Cardiac muscle cell (in vitro differentiated cells and primary cell): Measurements from ENCODE around the gene WDR43. TPM values are rescaled to one million over a fixed set of nuclear protein-coding genes. Genes with fewer than 3 reads are reported as not detected.

ENCODE experiments used
- DNase-seq, 2 donors: peaks; one replicate each; pipeline versions ENCODE4 v3.0.0 to v3.0.0-alpha.2; 2010 to 2017; ENCODE audit warnings: low read depth in 1 of 2, low spot score in 1 of 2
- H3K27ac ChIP-seq: fragments of 200-600 bp; sonication (generic); 2 replicates; pipeline ENCODE4 v1.5.1; 2016
- H3K27me3 ChIP-seq: fragments of 200-600 bp; sonication (generic); 2 replicates; pipeline ENCODE4 v1.6.0; 2016; ENCODE audit warnings: control low read depth
- H3K36me3 ChIP-seq: fragments of 200-600 bp; sonication (generic); 2 replicates; pipeline ENCODE4 v1.5.1; 2016; ENCODE audit warnings: control low read depth
- H3K4me1 ChIP-seq: fragments of 200-600 bp; sonication (generic); 2 replicates; pipeline ENCODE4 v1.8.1; 2017; ENCODE audit warnings: low read depth, mild to moderate bottlenecking, mixed run types
- H3K4me3 ChIP-seq: fragments of 200-600 bp; sonication (generic); 2 replicates; pipeline ENCODE4 v1.5.1; 2016; ENCODE audit warnings: mild to moderate bottlenecking
- H3K9me3 ChIP-seq: fragments of 200-600 bp; sonication (generic); 2 replicates; pipeline ENCODE4 v1.5.1; 2017; ENCODE audit warnings: low read depth, mild to moderate bottlenecking, control low read depth
- CTCF ChIP-seq: IDR thresholded peaks from 2 replicates; pipeline ENCODE4 v1.5.1; 2012; ENCODE audit warnings: low read depth, mild to moderate bottlenecking, low read length
- polyA plus RNA-seq: library from polyadenylated mRNA; unstranded; fragments of >200 nt; fragmentation: Nextera tagmentation; extraction: Ambion mirVana; gene quantifications from 2 replicates; pipeline ENCODE4 v1.2.1, GENCODE V29; 2016
- total RNA-seq: library from RNA; depleted of rRNA; stranded (reverse); fragments of >200 nt; gene quantifications from 2 replicates; pipeline ENCODE4 v1.2.3, GENCODE V29; 2016

The WDR43 gene
- total and polyA plus RNA-seq, 2 experiments from 2014 or later = 16.9 to 34.1 TPM

- Histone ChIP-seq H3K4me1 (no peaks in the 10 kb centered on the region), H3K27me3 (no peaks in the 10 kb centered on the region), H3K36me3 (peaks cover 32% of the 10 kb centered on the region), H3K27ac (no peak overlapping the region), H3K9me3 (no peaks in the 10 kb centered on the region), H3K4me3 (no peak overlapping the region)
- TF ChIP-seq CTCF = no peak
- no peak for DNase-seq
Observed at GRCh38 chr2:28948160-28948559, 53.7 kb downstream of the WDR43 start.

- Histone ChIP-seq H3K9me3 (no peaks in the 10 kb centered on the region), H3K27me3 (no peaks in the 10 kb centered on the region), H3K27ac (no peak overlapping the region), H3K36me3 (peaks cover 23% of the 10 kb centered on the region), H3K4me3 (no peak overlapping the region), H3K4me1 (no peaks in the 10 kb centered on the region)
- DNase-seq = no peak
- TF ChIP-seq CTCF = no peak
Observed at GRCh38 chr2:28949190-28949589, 54.7 kb downstream of the WDR43 start.

GRCh38 chr2:28949617-28950305 lies 55.3 kb downstream of the WDR43 start:
- Histone ChIP-seq H3K27me3 (no peaks in the 10 kb centered on the region), H3K4me3 (no peak overlapping the region), H3K27ac (no peak overlapping the region), H3K36me3 (peaks cover 20% of the 10 kb centered on the region), H3K9me3 (no peaks in the 10 kb centered on the region), H3K4me1 (no peaks in the 10 kb centered on the region)
- DNase-seq = no peak
- no peak for TF ChIP-seq CTCF

GRCh38 chr2:28950941-28951630 lies 56.6 kb downstream of the WDR43 start:
- no peaks in the 10 kb centered on the region for H3K27me3 ChIP-seq
- no peak overlapping the region for H3K27ac ChIP-seq
- no peaks in the 10 kb centered on the region for H3K9me3 ChIP-seq
- no peaks in the 10 kb centered on the region for H3K4me1 ChIP-seq
- peaks cover 16% of the 10 kb centered on the region for H3K36me3 ChIP-seq
- no peak for TF ChIP-seq CTCF
- DNase-seq = no peak
- no peak overlapping the region for H3K4me3 ChIP-seq

- no peaks in the 10 kb centered on the region for H3K27me3 ChIP-seq
- peak in 1 of 2 donors; percentile 84 for DNase-seq
- H3K4me3 ChIP-seq = no peak overlapping the region
- H3K36me3 ChIP-seq = peaks cover 7% of the 10 kb centered on the region
- no peak for TF ChIP-seq CTCF
- no peaks in the 10 kb centered on the region for H3K4me1 ChIP-seq
- no peaks in the 10 kb centered on the region for H3K9me3 ChIP-seq
- H3K27ac ChIP-seq = no peak overlapping the region
Observed at GRCh38 chr2:28951910-28952835, 57.7 kb downstream of the WDR43 start.
